ENCODE measurements around the gene PLAAT3.
"Not testable (repeated sequence)": the region's sequence is repeated elsewhere in the genome, so short reads cannot be mapped to it uniquely, and the experiment has no call there.

PLAAT3 gene

GRCh38 chr11:63548178-63548577 lies 66.1 kb downstream of the PLAAT3 start:
- no peak for FAIRE-seq
- no peak for DNase-seq (ENCODE audit: insufficient read length, low spot score)
- TF ChIP-seq TAF1 (IDR thresholded peaks at IDR 0.05; ENCODE audit: low read depth, low read length) = no peak
- TF ChIP-seq POU2F2 (IDR thresholded peaks at IDR 0.05; ENCODE audit: low read depth, low read length) = no peak
- no peak for TF ChIP-seq PAX5 (IDR thresholded peaks at IDR 0.05; ENCODE audit: insufficient read depth, low read length, severe bottlenecking)
- TF ChIP-seq SPI1 (IDR thresholded peaks at IDR 0.05; ENCODE audit: low read depth, low read length) = no peak
- no peak for TF ChIP-seq POLR2A (IDR thresholded peaks at IDR 0.05; ENCODE audit: low read depth, low read length)
- no peak for TF ChIP-seq POLR2AphosphoS5 (IDR thresholded peaks at IDR 0.05; ENCODE audit: low read depth, low read length)

DNA sequence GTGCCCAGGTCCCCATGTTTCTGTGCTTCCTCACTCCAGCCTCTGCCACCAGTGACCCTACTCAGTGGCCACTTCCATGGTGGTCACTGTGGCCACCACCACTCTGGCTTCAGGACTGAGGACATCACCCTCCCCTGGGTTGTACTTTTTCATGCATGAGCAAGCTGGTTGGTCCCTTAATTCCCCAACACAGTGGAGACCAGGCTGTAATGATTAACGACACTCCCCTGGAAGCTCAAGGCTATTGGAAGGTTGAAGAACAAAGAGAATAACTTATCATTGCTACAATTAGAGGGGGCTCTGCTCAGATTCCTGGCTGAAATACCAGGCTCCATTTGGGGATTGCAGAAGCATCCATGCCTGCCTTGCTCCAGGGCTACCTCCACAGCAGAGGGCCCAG lies 67.2 kb downstream of the PLAAT3 start:
- FAIRE-seq (no peak), DNase-seq (ENCODE audit: insufficient read length, low spot score) (no peak)
- TF ChIP-seq POLR2A (IDR thresholded peaks at IDR 0.05; ENCODE audit: low read depth, low read length) (no peak), PAX5 (IDR thresholded peaks at IDR 0.05; ENCODE audit: insufficient read depth, low read length, severe bottlenecking) (no peak), TAF1 (IDR thresholded peaks at IDR 0.05; ENCODE audit: low read depth, low read length) (no peak), POLR2AphosphoS5 (IDR thresholded peaks at IDR 0.05; ENCODE audit: low read depth, low read length) (no peak), SPI1 (IDR thresholded peaks at IDR 0.05; ENCODE audit: low read depth, low read length) (no peak), POU2F2 (IDR thresholded peaks at IDR 0.05; ENCODE audit: low read depth, low read length) (no peak)

DNA sequence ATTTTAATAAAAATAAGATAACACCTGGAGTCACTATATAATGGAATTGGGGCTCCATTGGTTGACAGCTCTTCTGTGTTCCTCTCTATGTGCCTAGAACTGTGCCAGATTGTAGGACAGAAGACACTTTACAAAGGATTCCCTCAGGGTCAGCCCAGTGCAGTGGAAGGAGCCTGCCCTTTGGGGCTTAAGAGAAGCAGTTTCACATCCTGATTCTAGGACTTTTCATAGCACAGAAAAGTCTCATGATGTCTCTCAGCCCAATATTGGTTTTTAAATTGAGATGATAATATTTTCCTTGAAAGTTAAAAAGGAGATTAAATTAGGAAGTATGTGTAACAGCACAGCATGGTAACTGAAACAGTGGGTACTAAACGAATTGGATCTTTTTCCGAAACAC lies 70.5 kb downstream of the PLAAT3 start:
- DNase-seq (ENCODE audit: insufficient read length, low spot score) (no peak), FAIRE-seq (no peak)
- TF ChIP-seq TAF1 (IDR thresholded peaks at IDR 0.05; ENCODE audit: low read depth, low read length) (no peak), SPI1 (IDR thresholded peaks at IDR 0.05; ENCODE audit: low read depth, low read length) (peak; percentile 87)

DNA sequence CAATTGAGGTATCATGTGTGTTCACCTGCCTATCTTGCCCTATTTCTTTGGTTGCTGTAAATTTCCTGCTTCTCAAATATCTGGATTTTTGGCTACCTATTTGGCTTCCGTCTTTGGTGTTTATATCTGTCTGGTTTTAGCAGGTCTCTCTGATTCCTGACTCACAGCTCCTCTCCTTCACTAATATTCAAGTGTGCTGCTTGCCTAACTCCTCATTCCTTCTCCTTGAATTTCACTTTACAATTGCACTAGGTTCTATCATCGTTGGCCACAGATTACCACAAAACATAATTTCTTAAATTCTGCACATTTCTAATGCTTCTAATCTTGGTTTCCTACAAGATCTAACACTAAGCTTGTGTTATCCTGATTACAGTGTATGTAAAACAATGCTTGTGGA lies 71.7 kb downstream of the PLAAT3 start:
- peak; percentile 13 for FAIRE-seq

DNA sequence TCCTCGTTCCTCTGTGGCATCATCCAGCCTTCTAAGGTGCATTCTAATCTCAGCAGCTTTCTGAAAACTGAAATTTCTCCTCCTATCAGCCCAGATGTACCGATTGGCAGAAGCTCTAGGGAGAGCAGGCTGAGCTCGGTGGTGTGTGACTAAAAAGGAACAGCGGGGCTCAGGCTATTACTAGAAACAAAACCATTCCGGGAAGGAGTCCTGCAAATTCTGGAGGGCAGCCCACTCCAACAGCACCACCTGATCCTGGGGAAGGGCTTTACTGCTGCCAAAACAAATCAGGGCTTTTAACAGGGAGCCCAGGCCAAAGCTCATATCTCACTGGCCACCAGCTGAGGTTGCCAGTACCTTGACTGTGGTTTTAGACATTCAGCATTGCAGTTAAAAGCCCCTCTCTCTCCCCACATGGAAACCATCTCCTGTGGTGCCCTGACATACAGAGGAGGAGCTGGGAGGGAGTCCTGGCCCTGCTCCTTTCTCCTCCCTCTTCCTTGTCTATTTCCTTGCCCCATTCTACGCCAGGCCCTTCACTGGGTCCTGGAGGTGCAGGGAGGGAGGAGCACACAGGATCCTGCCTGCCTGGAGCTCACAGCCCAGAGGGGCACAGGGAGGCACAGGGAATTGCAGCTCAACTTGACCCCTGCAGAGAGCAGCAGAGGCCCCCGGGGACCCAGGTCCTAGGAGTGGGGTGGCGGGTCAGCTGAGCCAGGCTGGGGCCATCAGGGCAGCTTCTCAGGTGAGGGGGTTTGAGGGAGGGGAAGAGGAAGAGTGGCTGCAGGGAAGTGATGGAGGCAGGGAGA lies 76.7 kb downstream of the PLAAT3 start:
- TF ChIP-seq POU2F2 (IDR thresholded peaks at IDR 0.05; ENCODE audit: low read depth, low read length) = no peak
- TF ChIP-seq POLR2AphosphoS5 (IDR thresholded peaks at IDR 0.05; ENCODE audit: low read depth, low read length) = no peak
- TF ChIP-seq SPI1 (IDR thresholded peaks at IDR 0.05; ENCODE audit: low read depth, low read length) = no peak
- TF ChIP-seq TAF1 (IDR thresholded peaks at IDR 0.05; ENCODE audit: low read depth, low read length) = no peak
- TF ChIP-seq POLR2A (IDR thresholded peaks at IDR 0.05; ENCODE audit: low read depth, low read length) = no peak
- no peak for TF ChIP-seq PAX5 (IDR thresholded peaks at IDR 0.05; ENCODE audit: insufficient read depth, low read length, severe bottlenecking)
- DNase-seq (ENCODE audit: insufficient read length, low spot score) (no peak), FAIRE-seq (no peak)

More for the DNA sequence above, 71.7 kb downstream of the PLAAT3 start:
- DNase-seq (ENCODE audit: insufficient read length, low spot score) = not testable (repeated sequence)

GRCh38 chr11:63536669-63537292 lies 77.5 kb downstream of the PLAAT3 start, which contains the start of gene PLAAT4:
Gene PLAAT4, plus strand, starts transcription at chr11:63536808. Its CDS starts 61 bp downstream, at chr11:63536869.
- DNase-seq (ENCODE audit: insufficient read length, low spot score) (no peak), FAIRE-seq (no peak)
- no peak for TF ChIP-seq PAX5 (IDR thresholded peaks at IDR 0.05; ENCODE audit: insufficient read depth, low read length, severe bottlenecking)
- TF ChIP-seq POU2F2 (IDR thresholded peaks at IDR 0.05; ENCODE audit: low read depth, low read length) = no peak
- 0 out of 2 replicates have a peak, but pooled peaks have one; percentile 28 for TF ChIP-seq TAF1 (IDR thresholded peaks at IDR 0.05; ENCODE audit: low read depth, low read length)
- no peak for TF ChIP-seq POLR2AphosphoS5 (IDR thresholded peaks at IDR 0.05; ENCODE audit: low read depth, low read length)
- TF ChIP-seq POLR2A (IDR thresholded peaks at IDR 0.05; ENCODE audit: low read depth, low read length) = no peak

DNA sequence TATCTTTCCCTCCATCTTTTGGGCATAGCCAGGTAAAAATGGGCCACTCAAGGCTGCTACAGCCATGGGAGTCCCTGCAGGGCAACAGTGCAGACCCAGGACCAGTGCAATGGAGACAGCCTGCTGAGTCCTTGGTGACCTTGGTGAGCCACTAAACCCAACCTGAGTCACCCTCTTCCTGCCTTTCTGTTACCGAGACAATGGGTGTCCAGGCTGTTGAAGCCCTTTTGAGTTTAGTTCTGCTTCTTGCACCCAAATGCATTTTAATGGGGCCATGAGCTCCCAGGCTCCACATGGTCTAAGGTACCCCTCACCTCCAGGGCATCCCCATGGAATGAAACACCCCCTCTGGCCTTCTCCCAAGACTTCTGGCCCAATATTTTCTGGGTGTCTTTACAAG lies 78.5 kb downstream of the PLAAT3 start:
- no peak for TF ChIP-seq TAF1 (IDR thresholded peaks at IDR 0.05; ENCODE audit: low read depth, low read length)
- no peak for TF ChIP-seq POU2F2 (IDR thresholded peaks at IDR 0.05; ENCODE audit: low read depth, low read length)
- TF ChIP-seq POLR2A (IDR thresholded peaks at IDR 0.05; ENCODE audit: low read depth, low read length) = no peak
- no peak for TF ChIP-seq POLR2AphosphoS5 (IDR thresholded peaks at IDR 0.05; ENCODE audit: low read depth, low read length)
- TF ChIP-seq SPI1 (IDR thresholded peaks at IDR 0.05; ENCODE audit: low read depth, low read length) = no peak
- no peak for TF ChIP-seq PAX5 (IDR thresholded peaks at IDR 0.05; ENCODE audit: insufficient read depth, low read length, severe bottlenecking)
- no peak for DNase-seq (ENCODE audit: insufficient read length, low spot score)
- no peak for FAIRE-seq

- TF ChIP-seq POU2F2 (IDR thresholded peaks at IDR 0.05; ENCODE audit: low read depth, low read length) = no peak
- TF ChIP-seq PAX5 (IDR thresholded peaks at IDR 0.05; ENCODE audit: insufficient read depth, low read length, severe bottlenecking) = no peak
- no peak for TF ChIP-seq SPI1 (IDR thresholded peaks at IDR 0.05; ENCODE audit: low read depth, low read length)
- TF ChIP-seq POLR2AphosphoS5 (IDR thresholded peaks at IDR 0.05; ENCODE audit: low read depth, low read length) = no peak
- TF ChIP-seq TAF1 (IDR thresholded peaks at IDR 0.05; ENCODE audit: low read depth, low read length) = no peak
- no peak for TF ChIP-seq POLR2A (IDR thresholded peaks at IDR 0.05; ENCODE audit: low read depth, low read length)
- FAIRE-seq (no peak), DNase-seq (ENCODE audit: insufficient read length, low spot score) (no peak)
Observed at GRCh38 chr11:63534895-63535461, 79.3 kb downstream of the PLAAT3 start.

GRCh38 chr11:63534076-63534475 lies 80.2 kb downstream of the PLAAT3 start:
- TF ChIP-seq SPI1 (IDR thresholded peaks at IDR 0.05; ENCODE audit: low read depth, low read length) = no peak
- TF ChIP-seq TAF1 (IDR thresholded peaks at IDR 0.05; ENCODE audit: low read depth, low read length) = no peak
- no peak for TF ChIP-seq PAX5 (IDR thresholded peaks at IDR 0.05; ENCODE audit: insufficient read depth, low read length, severe bottlenecking)
- TF ChIP-seq POLR2A (IDR thresholded peaks at IDR 0.05; ENCODE audit: low read depth, low read length) = no peak
- no peak for TF ChIP-seq POU2F2 (IDR thresholded peaks at IDR 0.05; ENCODE audit: low read depth, low read length)
- no peak for TF ChIP-seq POLR2AphosphoS5 (IDR thresholded peaks at IDR 0.05; ENCODE audit: low read depth, low read length)
- DNase-seq (ENCODE audit: insufficient read length, low spot score) (no peak), FAIRE-seq (no peak)

All from GM12891 (cell line).